NK-92 treated with Interleukin-12 subunit alpha and Interleukin-12 subunit beta, amount 100 ng/mL, for 24 hours (cell line): ENCODE measurements around the gene IL17RD.
"Not testable (repeated sequence)": the region's sequence is repeated elsewhere in the genome, so short reads cannot be mapped to it uniquely, and the experiment has no call there.

Experiments used
- DNase-seq: peaks from one replicate; lab custom pipeline; 2025; lab: John Stamatoyannopoulos, UW

Gene IL17RD

GRCh38 chr3:57093489-57093888, 71.7 kb downstream of the IL17RD start:
- no peak for DNase-seq

- DNase-seq: no peak
These were observed 73.5 kb downstream of the IL17RD start for GRCh38 chr3:57091521-57092273.

GRCh38 chr3:57089043-57089442, 76.1 kb downstream of the IL17RD start:
- DNase-seq: no peak

GRCh38 chr3:57088503-57088902, 76.7 kb downstream of the IL17RD start:
- no peak for DNase-seq

GRCh38 chr3:57087361-57088092, 77.6 kb downstream of the IL17RD start:
- DNase-seq: no peak

GRCh38 chr3:57086201-57086600, 79.0 kb downstream of the IL17RD start:
- DNase-seq: no peak

- DNase-seq: no peak
These were observed 79.9 kb downstream of the IL17RD start for GRCh38 chr3:57085211-57085610.

GRCh38 chr3:57083266-57083995, 81.7 kb downstream of the IL17RD start:
- not testable (repeated sequence) for DNase-seq

- DNase-seq: no peak
These were observed 82.7 kb downstream of the IL17RD start for GRCh38 chr3:57082481-57082880.

- no peak for DNase-seq
These were observed 84.0 kb downstream of the IL17RD start for GRCh38 chr3:57081173-57081572.

GRCh38 chr3:57080171-57080570, 85.0 kb downstream of the IL17RD start:
- DNase-seq: no peak

GRCh38 chr3:57079474-57079831, 85.7 kb downstream of the IL17RD start:
- no peak for DNase-seq

- no peak for DNase-seq
These were observed 86.3 kb downstream of the IL17RD start for GRCh38 chr3:57078635-57079473.

GRCh38 chr3:57078344-57078634, 86.9 kb downstream of the IL17RD start:
- DNase-seq: no peak

- no peak for DNase-seq
These were observed 87.4 kb downstream of the IL17RD start for GRCh38 chr3:57077630-57078343.

- DNase-seq: no peak
These were observed 88.7 kb downstream of the IL17RD start for GRCh38 chr3:57076422-57076951.

GRCh38 chr3:57074135-57074534, 91.0 kb downstream of the IL17RD start:
- no peak for DNase-seq

GRCh38 chr3:57073628-57074027, 91.5 kb downstream of the IL17RD start:
- no peak for DNase-seq

- DNase-seq: no peak
These were observed 95.7 kb downstream of the IL17RD start for GRCh38 chr3:57069503-57069902.

GRCh38 chr3:57068437-57069089, 96.6 kb downstream of the IL17RD start:
- peak; percentile 71 for DNase-seq

GRCh38 chr3:57066471-57066870, 98.7 kb downstream of the IL17RD start:
- no peak for DNase-seq
